HG03354 (cell line): ENCODE results near the gene THPO.

Source experiments
- ATAC-seq: cut with Tn5 transposase; IDR thresholded peaks from one replicate; pipeline ENCODE4 v1.9.1; 2021; ENCODE audit warnings: mild to moderate bottlenecking; ENCODE audit not compliant: unreplicated experiment, poor library complexity, severe bottlenecking

Gene THPO

DNA sequence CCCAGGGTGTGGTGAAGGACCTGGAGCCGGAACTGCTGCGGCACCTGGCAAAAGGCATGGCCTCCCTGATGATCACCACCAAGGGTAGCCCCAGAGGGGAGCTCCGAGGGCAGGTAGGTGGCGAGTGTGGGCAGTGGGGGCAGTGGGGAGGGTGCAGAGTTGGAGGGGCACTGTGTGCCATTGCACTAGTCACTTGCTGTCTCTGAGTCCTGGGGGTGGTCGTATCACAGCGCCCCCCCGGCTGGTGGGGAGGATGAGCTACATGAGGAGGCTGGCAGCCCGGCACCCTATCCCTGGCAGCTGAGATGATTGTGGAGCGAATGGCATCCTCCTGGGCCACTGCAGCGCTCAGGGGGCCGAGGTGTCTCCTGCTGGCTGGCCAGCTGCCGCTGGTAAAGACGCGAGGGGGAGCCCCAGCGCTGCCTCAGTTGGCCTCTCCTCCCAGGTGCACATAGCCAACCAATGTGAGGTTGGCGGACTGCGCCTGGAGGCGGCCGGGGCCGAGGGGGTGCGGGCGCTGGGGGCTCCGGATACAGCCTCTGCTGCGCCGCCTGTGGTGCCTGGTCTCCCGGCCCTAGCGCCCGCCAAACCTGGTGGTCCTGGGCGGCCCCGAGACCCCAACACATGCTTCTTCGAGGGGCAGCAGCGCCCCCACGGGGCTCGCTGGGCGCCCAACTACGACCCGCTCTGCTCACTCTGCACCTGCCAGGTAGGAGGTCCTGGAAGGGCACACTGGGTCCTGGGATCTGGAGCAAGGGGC, 8.2 kb upstream of the THPO start:
- ATAC-seq = no peak

- no peak for ATAC-seq
These were observed 6.9 kb upstream of the THPO start for GRCh38 chr3:184384856-184385422.

DNA sequence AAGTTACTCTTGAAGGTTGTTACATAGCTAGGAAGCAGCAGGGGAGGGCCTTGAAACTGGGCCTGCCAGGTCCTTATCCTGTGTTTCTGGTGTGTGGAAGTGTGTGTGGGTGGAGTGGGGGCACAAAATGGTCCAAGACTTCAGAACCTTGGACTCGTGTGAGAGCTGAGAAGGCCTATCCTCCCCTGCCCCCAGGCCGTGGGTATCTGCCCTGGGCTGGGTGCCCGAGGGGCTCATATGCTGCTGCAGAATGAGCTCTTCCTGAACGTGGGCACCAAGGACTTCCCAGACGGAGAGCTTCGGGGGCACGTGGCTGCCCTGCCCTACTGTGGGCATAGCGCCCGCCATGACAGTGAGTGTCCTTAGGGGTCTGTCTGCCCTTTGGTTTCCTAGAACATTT, 6.3 kb upstream of the THPO start:
- no peak for ATAC-seq

DNA sequence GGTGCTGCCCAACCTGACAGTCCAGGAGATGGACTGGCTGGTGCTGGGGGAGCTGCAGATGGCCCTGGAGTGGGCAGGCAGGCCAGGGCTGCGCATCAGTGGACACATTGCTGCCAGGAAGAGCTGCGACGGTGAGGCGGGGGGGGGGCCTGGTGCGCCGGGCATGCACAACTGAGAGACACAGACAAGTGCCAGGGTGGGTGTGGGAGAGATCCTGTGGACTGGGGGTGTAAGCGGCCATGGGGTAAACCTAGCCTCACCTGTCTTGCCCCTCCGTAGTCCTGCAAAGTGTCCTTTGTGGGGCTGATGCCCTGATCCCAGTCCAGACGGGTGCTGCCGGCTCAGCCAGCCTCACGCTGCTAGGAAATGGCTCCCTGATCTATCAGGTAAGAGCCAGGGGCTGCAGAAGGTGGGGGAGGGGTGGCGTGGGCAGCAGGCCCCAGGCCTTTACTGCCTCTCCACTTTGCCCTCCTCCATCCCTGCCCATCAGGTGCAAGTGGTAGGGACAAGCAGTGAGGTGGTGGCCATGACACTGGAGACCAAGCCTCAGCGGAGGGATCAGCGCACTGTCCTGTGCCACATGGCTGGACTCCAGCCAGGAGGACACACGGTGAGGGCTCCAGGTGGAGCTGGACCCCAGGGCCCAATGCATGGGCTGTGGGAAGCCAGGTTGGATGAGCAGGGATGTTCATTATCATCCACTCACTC, 5.2 kb upstream of the THPO start:
- no peak for ATAC-seq

DNA sequence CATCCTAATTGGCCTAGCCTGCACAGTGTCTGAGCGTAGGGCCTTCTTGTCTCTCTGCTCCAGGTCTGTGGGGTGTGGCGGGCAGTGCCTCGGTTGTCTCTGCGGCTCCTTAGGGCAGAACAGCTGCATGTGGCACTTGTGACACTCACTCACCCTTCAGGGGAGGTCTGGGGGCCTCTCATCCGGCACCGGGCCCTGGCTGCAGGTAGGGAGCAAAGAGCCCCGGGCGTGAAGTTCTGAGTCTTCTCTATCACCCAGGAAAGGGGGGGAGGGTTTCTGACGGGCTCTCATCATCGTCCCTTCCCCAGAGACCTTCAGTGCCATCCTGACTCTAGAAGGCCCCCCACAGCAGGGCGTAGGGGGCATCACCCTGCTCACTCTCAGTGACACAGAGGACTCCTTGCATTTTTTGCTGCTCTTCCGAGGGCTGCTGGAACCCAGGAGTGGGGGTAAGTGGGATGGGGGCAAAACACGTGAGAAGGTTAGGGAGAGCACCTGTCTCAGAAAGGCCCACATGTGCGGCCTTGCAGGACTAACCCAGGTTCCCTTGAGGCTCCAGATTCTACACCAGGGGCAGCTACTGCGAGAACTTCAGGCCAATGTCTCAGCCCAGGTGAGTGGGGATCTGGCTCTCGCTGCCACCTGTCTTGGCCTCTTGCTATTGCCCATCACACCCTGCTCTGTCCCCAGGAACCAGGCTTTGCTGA, 4.5 kb upstream of the THPO start:
- ATAC-seq = no peak

GRCh38 chr3:184381261-184382224, 3.5 kb upstream of the THPO start:
- ATAC-seq = no peak

DNA sequence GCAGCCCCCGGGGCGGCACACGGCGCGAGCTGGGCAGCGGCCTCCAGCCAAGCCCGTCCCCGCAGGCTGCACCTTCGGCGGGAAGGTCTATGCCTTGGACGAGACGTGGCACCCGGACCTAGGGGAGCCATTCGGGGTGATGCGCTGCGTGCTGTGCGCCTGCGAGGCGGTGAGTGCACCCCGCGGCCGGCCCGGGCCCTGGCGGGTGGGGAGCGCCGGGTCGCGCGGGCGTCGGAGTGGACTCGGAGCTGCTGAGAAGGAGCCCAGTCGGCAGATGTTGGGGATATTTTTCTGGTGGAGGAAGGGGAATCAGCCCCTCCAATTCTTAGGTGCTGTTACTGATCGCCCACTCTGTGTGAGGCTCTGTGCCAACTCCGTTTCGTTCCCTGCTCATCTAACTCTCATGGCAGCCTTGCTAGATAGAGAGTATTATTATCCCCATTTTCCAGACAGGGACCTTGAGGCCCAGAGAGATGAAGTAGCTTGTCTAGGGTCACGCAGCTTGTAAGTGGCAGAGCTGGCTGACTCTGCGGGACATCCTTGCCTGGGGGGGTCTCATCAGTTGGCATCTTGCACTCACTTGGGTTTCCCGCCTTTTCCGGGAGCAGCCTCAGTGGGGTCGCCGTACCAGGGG, 2.7 kb upstream of the THPO start:
- ATAC-seq = no peak

DNA sequence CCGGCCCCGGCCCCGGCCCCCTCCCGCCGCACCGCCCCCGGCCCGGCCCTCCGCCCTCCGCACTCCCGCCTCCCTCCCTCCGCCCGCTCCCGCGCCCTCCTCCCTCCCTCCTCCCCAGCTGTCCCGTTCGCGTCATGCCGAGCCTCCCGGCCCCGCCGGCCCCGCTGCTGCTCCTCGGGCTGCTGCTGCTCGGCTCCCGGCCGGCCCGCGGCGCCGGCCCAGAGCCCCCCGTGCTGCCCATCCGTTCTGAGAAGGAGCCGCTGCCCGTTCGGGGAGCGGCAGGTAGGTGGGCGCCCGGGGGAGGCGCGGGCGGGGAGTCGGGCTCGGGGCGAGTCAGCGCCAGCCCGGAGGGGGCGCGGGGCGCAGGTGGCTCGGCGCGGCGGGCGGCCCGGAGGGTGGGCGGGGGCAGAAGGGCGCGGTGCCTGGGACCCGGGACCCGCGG, 2.2 kb upstream of the THPO start:
- no peak for ATAC-seq

DNA sequence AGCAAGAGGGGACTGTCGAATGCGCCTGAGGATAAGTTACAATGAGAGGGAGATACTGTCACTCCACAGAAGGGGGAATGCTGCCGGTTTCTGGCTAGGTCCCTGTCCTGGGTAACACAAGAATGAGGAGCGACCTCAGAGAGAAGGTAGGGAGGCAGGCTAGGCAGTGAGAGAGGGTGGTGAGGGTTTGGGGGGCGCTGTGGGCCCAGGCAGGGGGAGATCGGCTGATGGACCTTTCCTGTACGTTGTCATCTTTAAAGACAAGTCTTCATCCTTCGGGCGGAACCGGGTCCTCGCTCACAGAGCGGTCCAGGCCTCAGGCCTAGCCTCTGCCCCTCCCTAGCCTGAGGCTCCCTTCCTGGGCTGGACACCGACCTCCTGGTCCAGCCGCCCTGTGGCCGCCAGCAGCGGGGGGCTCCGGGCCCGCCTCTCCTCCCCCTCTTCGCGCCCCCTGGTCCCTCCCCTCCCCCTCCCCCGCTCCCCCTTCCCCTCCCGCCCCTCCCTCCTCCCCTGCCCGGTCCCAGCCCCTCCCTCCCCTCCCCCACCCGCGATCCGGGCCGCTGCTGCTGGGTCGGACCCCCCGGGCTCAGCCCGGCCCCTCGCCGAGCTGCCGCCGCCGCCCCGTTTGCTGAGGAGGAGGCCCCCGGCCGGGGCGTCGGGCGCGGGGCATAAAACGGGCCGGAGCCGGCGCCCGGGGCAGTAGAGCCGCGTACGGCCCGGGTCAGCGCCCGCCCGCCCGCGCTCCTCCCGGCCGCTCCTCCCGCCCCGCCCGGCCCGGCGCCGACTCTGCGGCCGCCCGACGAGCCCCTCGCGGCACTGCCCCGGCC, 1.6 kb upstream of the THPO start, which contains the start of gene CHRD:
Gene CHRD, plus strand, starts transcription at position 697 of the 827 bp plus-strand sequence. CDS start 265 bp downstream, outside the sequence.
- ATAC-seq = no peak

- no peak for ATAC-seq
These were observed 797 bp upstream of the THPO start for GRCh38 chr3:184378651-184379357.

DNA sequence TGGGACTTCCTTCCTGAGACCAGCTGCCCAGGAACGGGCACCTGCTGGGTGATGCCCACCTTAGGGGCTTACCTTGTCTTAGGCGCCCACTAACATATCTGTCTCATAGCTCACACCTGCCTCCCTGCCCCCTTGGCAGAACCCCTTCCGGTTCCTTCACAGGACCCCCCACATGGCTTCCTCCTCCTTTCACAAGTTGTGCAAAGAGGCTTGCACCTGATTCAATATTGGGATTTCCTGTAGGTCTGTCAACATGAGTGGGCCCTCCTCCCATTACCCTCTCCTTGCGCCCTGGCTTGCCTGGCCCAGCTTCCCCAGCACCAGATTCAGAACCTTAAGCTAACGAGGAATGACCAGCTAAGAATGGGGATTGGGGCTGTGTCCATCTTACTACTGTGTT, 633 bp downstream of the THPO start:
- no peak for ATAC-seq

- no peak for ATAC-seq
These were observed 2.1 kb downstream of the THPO start for GRCh38 chr3:184375747-184376461.

GRCh38 chr3:184373422-184373821, 4.6 kb downstream of the THPO start:
- ATAC-seq = no peak

DNA sequence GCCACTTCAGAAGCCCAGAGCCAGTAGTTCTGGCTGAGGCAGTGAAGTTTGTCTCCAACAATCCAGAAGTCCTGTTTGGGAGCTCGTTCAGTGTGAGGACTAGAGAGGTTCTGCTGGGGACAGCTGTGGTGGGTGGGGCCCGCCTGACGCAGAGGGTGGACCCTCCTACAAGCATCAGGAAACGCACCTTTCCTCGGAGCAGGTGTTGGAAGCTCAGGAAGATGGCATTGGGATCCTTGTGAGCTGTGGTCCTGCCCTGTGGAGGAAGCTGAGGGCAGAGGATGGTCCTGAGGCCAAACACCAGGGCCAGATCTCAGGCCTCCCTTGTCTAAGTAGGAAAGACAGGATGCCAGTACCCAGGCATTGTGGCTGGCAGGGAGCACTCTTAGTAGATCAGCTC, 5.1 kb downstream of the THPO start:
- ATAC-seq = no peak

- no peak for ATAC-seq
These were observed 5.6 kb downstream of the THPO start for GRCh38 chr3:184372296-184372821.

DNA sequence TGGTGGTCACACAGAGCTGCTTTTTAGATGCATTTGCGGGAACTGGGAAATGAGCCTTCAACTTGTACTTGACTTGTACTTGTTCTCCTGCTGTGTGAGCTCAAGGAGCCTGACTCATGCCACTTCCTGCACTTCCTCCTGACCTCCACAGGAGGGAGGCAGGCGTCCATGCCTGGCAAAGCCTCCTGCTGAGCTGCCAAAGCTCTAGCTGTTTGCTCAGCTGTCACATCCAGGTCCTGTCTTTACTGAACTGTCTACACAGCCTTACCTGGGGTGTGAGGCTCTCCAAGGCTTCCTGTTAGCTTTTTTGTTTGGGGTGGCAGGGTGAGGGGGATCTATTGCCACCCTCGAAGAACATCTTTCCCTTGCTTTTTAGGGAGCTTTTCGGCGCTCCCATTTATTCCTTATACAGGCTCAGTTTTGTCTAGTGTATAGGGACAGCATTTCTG, 6.4 kb downstream of the THPO start:
- ATAC-seq = peak; percentile 92
